Measurements from ENCODE around the gene CXCL14. TPM values are rescaled to one million over a fixed set of nuclear protein-coding genes. Genes with fewer than 3 reads are reported as not detected.
A peak's percentile ranks its signal among the peaks of the same experiment; 100 is the strongest.

CXCL14 gene
- total and polyA plus RNA-seq, 3 donors from 2014 or later: 1.8 to 30.4 (median 3.6) TPM

GRCh38 chr5:135565266-135565665, 13.5 kb downstream of the CXCL14 start:
- no peak for TF ChIP-seq POLR2A (IDR thresholded peaks at IDR 0.05)
- no peak for TF ChIP-seq CTCF (IDR thresholded peaks at IDR 0.05)
- no peak overlapping the region for H3K27ac ChIP-seq
- no peak overlapping the region for H3K4me3 ChIP-seq
- WGBS, 2 donors: 84 to 88% methylated on average over 6 of the region's 6 CpGs
- H3K27me3 ChIP-seq: no peaks in the 10 kb centered on the region
- intact Hi-C loops (cut with DNase I; ENCODE audit: low total_unique reads): no loop called here
- no peaks in the 10 kb centered on the region for H3K36me3 ChIP-seq (ENCODE audit: low read depth, missing control alignments)
- no peaks in the 10 kb centered on the region for H3K4me1 ChIP-seq
- H3K9me3 ChIP-seq: no peaks in the 10 kb centered on the region
- DNase-seq: no peak

GRCh38 chr5:135564331-135564730, 14.5 kb downstream of the CXCL14 start:
- Histone ChIP-seq H3K27me3 (no peaks in the 10 kb centered on the region), H3K4me3 (no peak overlapping the region), H3K9me3 (no peaks in the 10 kb centered on the region), H3K36me3 (ENCODE audit: low read depth, missing control alignments) (no peaks in the 10 kb centered on the region), H3K4me1 (no peaks in the 10 kb centered on the region), H3K27ac (no peak overlapping the region)
- no peak for DNase-seq
- intact Hi-C loops (cut with DNase I; ENCODE audit: low total_unique reads): no loop called here
- 85 to 88% methylated on average over 5 of the region's 5 CpGs for WGBS, 2 donors
- no peak for TF ChIP-seq CTCF (IDR thresholded peaks at IDR 0.05)
- TF ChIP-seq POLR2A (IDR thresholded peaks at IDR 0.05): no peak

- Histone ChIP-seq H3K27me3 (no peaks in the 10 kb centered on the region), H3K27ac (no peak overlapping the region), H3K9me3 (no peaks in the 10 kb centered on the region), H3K4me1 (no peaks in the 10 kb centered on the region), H3K36me3 (ENCODE audit: low read depth, missing control alignments) (no peaks in the 10 kb centered on the region), H3K4me3 (peak overlapping the region in 1 of 2 donors; percentile 19)
- intact Hi-C loops (cut with DNase I; ENCODE audit: low total_unique reads): no loop called here
- TF ChIP-seq POLR2A (IDR thresholded peaks at IDR 0.05) (no peak), CTCF (IDR thresholded peaks at IDR 0.05) (no peak)
- WGBS, 2 donors: 74 to 81% methylated on average over 6 of the region's 6 CpGs
- DNase-seq: no peak
Observed at GRCh38 chr5:135561266-135561665, 17.5 kb downstream of the CXCL14 start.

- no peaks in the 10 kb centered on the region for H3K4me1 ChIP-seq
Observed at GRCh38 chr5:135560858-135561257, 17.9 kb downstream of the CXCL14 start.

More at GRCh38 chr5:135560858-135561257, 17.9 kb downstream of the CXCL14 start:
- 11 to 17% methylated on average over 14 of the region's 14 CpGs for WGBS, 2 donors
- Histone ChIP-seq H3K27me3 (no peaks in the 10 kb centered on the region), H3K36me3 (ENCODE audit: low read depth, missing control alignments) (no peaks in the 10 kb centered on the region), H3K4me3 (peak overlapping the region in 1 of 2 donors; percentile 19), H3K9me3 (no peaks in the 10 kb centered on the region), H3K27ac (no peak overlapping the region)
- peak; percentile 92 for DNase-seq
- TF ChIP-seq POLR2A (IDR thresholded peaks at IDR 0.05) (no peak), CTCF (IDR thresholded peaks at IDR 0.05) (peak; percentile 29 to 83 (median 68))
- intact Hi-C loops (cut with DNase I; ENCODE audit: low total_unique reads): no loop called here
